GM21367 (cell line): ENCODE measurements around the gene ACP2.
A peak's percentile ranks its signal among the peaks of the same experiment; 100 is the strongest.

Source experiments
- ATAC-seq: cut with Tn5 transposase; IDR thresholded peaks from one replicate; pipeline ENCODE4 v1.9.1; 2021; ENCODE audit not compliant: unreplicated experiment

The ACP2 gene

GRCh38 chr11:47248664-47249377, at the start of gene ACP2:
ACP2 (minus strand) TSS chr11:47248814; CDS start chr11:47248789, 25 bp downstream.
- ATAC-seq = peak; percentile 81

GRCh38 chr11:47296045-47296444, 47.4 kb upstream of the ACP2 start:
- no peak for ATAC-seq

GRCh38 chr11:47295385-47295784, 46.8 kb upstream of the ACP2 start:
- ATAC-seq = no peak

- no peak for ATAC-seq
Observed at GRCh38 chr11:47289856-47290255, 41.2 kb upstream of the ACP2 start.

- ATAC-seq = no peak
Observed at GRCh38 chr11:47288066-47288465, 39.5 kb upstream of the ACP2 start.

- ATAC-seq = no peak
Observed at GRCh38 chr11:47285969-47286770, 37.6 kb upstream of the ACP2 start.

GRCh38 chr11:47284151-47284550, 35.5 kb upstream of the ACP2 start:
- no peak for ATAC-seq

GRCh38 chr11:47282462-47282861, 33.8 kb upstream of the ACP2 start:
- no peak for ATAC-seq

GRCh38 chr11:47280860-47281259, 32.2 kb upstream of the ACP2 start:
- no peak for ATAC-seq

GRCh38 chr11:47280099-47280498, 31.5 kb upstream of the ACP2 start:
- ATAC-seq = no peak

- ATAC-seq = no peak
Observed at GRCh38 chr11:47278769-47279168, 30.2 kb upstream of the ACP2 start.

- ATAC-seq = no peak
Observed at GRCh38 chr11:47278058-47278457, 29.4 kb upstream of the ACP2 start.

GRCh38 chr11:47276923-47277322, 28.3 kb upstream of the ACP2 start:
- no peak for ATAC-seq

- no peak for ATAC-seq
Observed at GRCh38 chr11:47274495-47275235, 26.1 kb upstream of the ACP2 start.

- no peak for ATAC-seq
Observed at GRCh38 chr11:47272706-47273105, 24.1 kb upstream of the ACP2 start.

GRCh38 chr11:47271961-47272661, 23.5 kb upstream of the ACP2 start:
- ATAC-seq = no peak

GRCh38 chr11:47271328-47271727, 22.7 kb upstream of the ACP2 start:
- no peak for ATAC-seq

- no peak for ATAC-seq
Observed at GRCh38 chr11:47270331-47271271, 22.0 kb upstream of the ACP2 start.

- peak; percentile 64 for ATAC-seq
Observed at GRCh38 chr11:47269829-47270305, 21.3 kb upstream of the ACP2 start, which contains the start of gene MADD. MADD (plus strand) TSS chr11:47270133.
